GM21526 (cell line): ENCODE measurements around the gene SMAD6.
"Not testable (repeated sequence)": the region's sequence is repeated elsewhere in the genome, so short reads cannot be mapped to it uniquely, and the experiment has no call there.

Experiments
- ATAC-seq: cut with Tn5 transposase; IDR thresholded peaks from one replicate; pipeline ENCODE4 v1.9.1; 2021; ENCODE audit warnings: moderate library complexity; ENCODE audit not compliant: unreplicated experiment, low FRiP score

SMAD6 gene

GRCh38 chr15:66674756-66675155 lies 27.3 kb upstream of the SMAD6 start:
- no peak for ATAC-seq

- no peak for ATAC-seq
These were observed 26.6 kb upstream of the SMAD6 start for GRCh38 chr15:66675446-66675845.

GRCh38 chr15:66677336-66677735 lies 24.7 kb upstream of the SMAD6 start:
- ATAC-seq: no peak

- ATAC-seq: no peak
These were observed 22.9 kb upstream of the SMAD6 start for GRCh38 chr15:66679061-66679656.

- ATAC-seq: no peak
These were observed 22.4 kb upstream of the SMAD6 start for GRCh38 chr15:66679657-66680108.

- ATAC-seq: no peak
These were observed 21.5 kb upstream of the SMAD6 start for GRCh38 chr15:66680502-66680901.

GRCh38 chr15:66681395-66681794 lies 20.6 kb upstream of the SMAD6 start:
- no peak for ATAC-seq

GRCh38 chr15:66682246-66682645 lies 19.8 kb upstream of the SMAD6 start:
- no peak for ATAC-seq

GRCh38 chr15:66682865-66683264 lies 19.2 kb upstream of the SMAD6 start:
- ATAC-seq: no peak

- no peak for ATAC-seq
These were observed 17.8 kb upstream of the SMAD6 start for GRCh38 chr15:66684136-66684681.

- no peak for ATAC-seq
These were observed 16.3 kb upstream of the SMAD6 start for GRCh38 chr15:66685638-66686150.

- not testable (repeated sequence) for ATAC-seq
These were observed 11.1 kb upstream of the SMAD6 start for GRCh38 chr15:66690912-66691311.

- ATAC-seq: no peak
These were observed 10.3 kb upstream of the SMAD6 start for GRCh38 chr15:66691727-66692126.

GRCh38 chr15:66692391-66692790 lies 9.6 kb upstream of the SMAD6 start:
- ATAC-seq: no peak

GRCh38 chr15:66692808-66693596 lies 9.0 kb upstream of the SMAD6 start:
- no peak for ATAC-seq

GRCh38 chr15:66696770-66697169 lies 5.3 kb upstream of the SMAD6 start:
- no peak for ATAC-seq

- no peak for ATAC-seq
These were observed 3.6 kb upstream of the SMAD6 start for GRCh38 chr15:66698318-66698961.

GRCh38 chr15:66698971-66699370 lies 3.1 kb upstream of the SMAD6 start:
- ATAC-seq: no peak

GRCh38 chr15:66700412-66700801 lies 1.6 kb upstream of the SMAD6 start:
- ATAC-seq: no peak

- no peak for ATAC-seq
These were observed 1.1 kb upstream of the SMAD6 start for GRCh38 chr15:66700802-66701421.
